ENCODE data around the gene CKS1B. TPM values are rescaled to one million over a fixed set of nuclear protein-coding genes. Genes with fewer than 3 reads are reported as not detected.

Gene CKS1B
- total and polyA plus RNA-seq, 4 donors = 19.3 to 58.9 (median 32.2) TPM

- no peaks in the 10 kb centered on the region for H3K9me3 ChIP-seq (ENCODE audit: control insufficient read depth, low read length)
- 91 to 92% methylated on average over 12 of the region's 12 CpGs for WGBS, 2 donors
- H3K27me3 ChIP-seq (ENCODE audit: control insufficient read depth in 1 of 2, insufficient read depth in 2 of 2, low read length in 1 of 2) = no peaks in the 10 kb centered on the region
- no peak overlapping the region for H3K27ac ChIP-seq (ENCODE audit: low read depth in 1 of 2, low read length in 2 of 2)
- peaks cover 0 to 2% of the 10 kb centered on the region in 2 donors for H3K4me1 ChIP-seq (ENCODE audit: control insufficient read depth in 1 of 2, insufficient read depth in 2 of 2, low read length in 2 of 2)
- intact Hi-C loops (cut with DNase I) = no loop called here
- no peak for ATAC-seq (ENCODE audit: low FRiP score)
- no peak overlapping the region for H3K4me3 ChIP-seq (ENCODE audit: low read length in 2 of 2)
- no peaks in the 10 kb centered on the region for H3K36me3 ChIP-seq (ENCODE audit: control insufficient read depth in 1 of 2, insufficient read depth in 2 of 2, low read length in 1 of 2)
- DNase-seq = no peak
Observed at GRCh38 chr1:155009221-155009711, 34.8 kb downstream of the CKS1B start.

GRCh38 chr1:155009742-155010141 is 35.3 kb downstream of the CKS1B start:
- DNase-seq = no peak
- H3K9me3 ChIP-seq (ENCODE audit: control insufficient read depth, low read length) = no peaks in the 10 kb centered on the region
- WGBS, 2 donors = 94 to 97% methylated on average over 5 of the region's 5 CpGs
- no peak overlapping the region for H3K4me3 ChIP-seq (ENCODE audit: low read length in 2 of 2)
- intact Hi-C loops (cut with DNase I) = no loop called here
- no peaks in the 10 kb centered on the region for H3K4me1 ChIP-seq (ENCODE audit: control insufficient read depth in 1 of 2, insufficient read depth in 2 of 2, low read length in 2 of 2)
- H3K27ac ChIP-seq (ENCODE audit: low read depth in 1 of 2, low read length in 2 of 2) = no peak overlapping the region
- no peaks in the 10 kb centered on the region for H3K36me3 ChIP-seq (ENCODE audit: control insufficient read depth in 1 of 2, insufficient read depth in 2 of 2, low read length in 1 of 2)
- no peaks in the 10 kb centered on the region for H3K27me3 ChIP-seq (ENCODE audit: control insufficient read depth in 1 of 2, insufficient read depth in 2 of 2, low read length in 1 of 2)
- ATAC-seq (ENCODE audit: low FRiP score) = no peak

- Histone ChIP-seq H3K27ac (ENCODE audit: low read depth in 1 of 2, low read length in 2 of 2) (no peak overlapping the region), H3K36me3 (ENCODE audit: control insufficient read depth in 1 of 2, insufficient read depth in 2 of 2, low read length in 1 of 2) (no peaks in the 10 kb centered on the region), H3K4me3 (ENCODE audit: low read length in 2 of 2) (no peak overlapping the region), H3K4me1 (ENCODE audit: control insufficient read depth in 1 of 2, insufficient read depth in 2 of 2, low read length in 2 of 2) (no peaks in the 10 kb centered on the region), H3K9me3 (ENCODE audit: control insufficient read depth, low read length) (no peaks in the 10 kb centered on the region), H3K27me3 (ENCODE audit: control insufficient read depth in 1 of 2, insufficient read depth in 2 of 2, low read length in 1 of 2) (no peaks in the 10 kb centered on the region)
- ATAC-seq (ENCODE audit: low FRiP score) (no peak), DNase-seq (no peak)
- 51 to 62% methylated on average over 9 to 11 of the region's 11 CpGs for WGBS, 2 donors
- intact Hi-C loops (cut with DNase I) = no loop called here
Observed at GRCh38 chr1:155010211-155010918, 35.9 kb downstream of the CKS1B start.

GRCh38 chr1:155011004-155011416 is 36.5 kb downstream of the CKS1B start:
- intact Hi-C loops (cut with DNase I) = no loop called here
- no peaks in the 10 kb centered on the region for H3K36me3 ChIP-seq (ENCODE audit: control insufficient read depth in 1 of 2, insufficient read depth in 2 of 2, low read length in 1 of 2)
- WGBS, 2 donors = 74 to 77% methylated on average over 5 of the region's 5 CpGs
- DNase-seq (no peak), ATAC-seq (ENCODE audit: low FRiP score) (no peak)
- no peaks in the 10 kb centered on the region for H3K9me3 ChIP-seq (ENCODE audit: control insufficient read depth, low read length)
- no peaks in the 10 kb centered on the region for H3K4me1 ChIP-seq (ENCODE audit: control insufficient read depth in 1 of 2, insufficient read depth in 2 of 2, low read length in 2 of 2)
- no peak overlapping the region for H3K4me3 ChIP-seq (ENCODE audit: low read length in 2 of 2)
- no peaks in the 10 kb centered on the region for H3K27me3 ChIP-seq (ENCODE audit: control insufficient read depth in 1 of 2, insufficient read depth in 2 of 2, low read length in 1 of 2)
- no peak overlapping the region for H3K27ac ChIP-seq (ENCODE audit: low read depth in 1 of 2, low read length in 2 of 2)

- Histone ChIP-seq H3K27ac (ENCODE audit: low read depth in 1 of 2, low read length in 2 of 2) (no peak overlapping the region), H3K36me3 (ENCODE audit: control insufficient read depth in 1 of 2, insufficient read depth in 2 of 2, low read length in 1 of 2) (no peaks in the 10 kb centered on the region), H3K27me3 (ENCODE audit: control insufficient read depth in 1 of 2, insufficient read depth in 2 of 2, low read length in 1 of 2) (no peaks in the 10 kb centered on the region), H3K9me3 (ENCODE audit: control insufficient read depth, low read length) (no peaks in the 10 kb centered on the region), H3K4me3 (ENCODE audit: low read length in 2 of 2) (no peak overlapping the region), H3K4me1 (ENCODE audit: control insufficient read depth in 1 of 2, insufficient read depth in 2 of 2, low read length in 2 of 2) (no peaks in the 10 kb centered on the region)
- DNase-seq = no peak
- no peak for ATAC-seq (ENCODE audit: low FRiP score)
- WGBS, 2 donors = 85 to 86% methylated on average over 6 of the region's 6 CpGs
- intact Hi-C loops (cut with DNase I) = no loop called here
Observed at GRCh38 chr1:155011437-155012025, 37.0 kb downstream of the CKS1B start.

- 16 to 23% methylated on average over 9 of the region's 9 CpGs for WGBS, 2 donors
Observed at GRCh38 chr1:155012026-155012546, 37.6 kb downstream of the CKS1B start.

GRCh38 chr1:155012776-155013602 is 38.5 kb downstream of the CKS1B start:
- intact Hi-C loops (cut with DNase I) = no loop called here
- H3K27me3 ChIP-seq (ENCODE audit: control insufficient read depth in 1 of 2, insufficient read depth in 2 of 2, low read length in 1 of 2) = no peaks in the 10 kb centered on the region
- no peak for DNase-seq
- no peaks in the 10 kb centered on the region for H3K4me1 ChIP-seq (ENCODE audit: control insufficient read depth in 1 of 2, insufficient read depth in 2 of 2, low read length in 2 of 2)
- H3K27ac ChIP-seq (ENCODE audit: low read depth in 1 of 2, low read length in 2 of 2) = no peak overlapping the region
- no peaks in the 10 kb centered on the region for H3K9me3 ChIP-seq (ENCODE audit: control insufficient read depth, low read length)
- ATAC-seq (ENCODE audit: low FRiP score) = no peak
- WGBS, 2 donors = 80 to 83% methylated on average over 3 of the region's 3 CpGs
- H3K36me3 ChIP-seq (ENCODE audit: control insufficient read depth in 1 of 2, insufficient read depth in 2 of 2, low read length in 1 of 2) = no peaks in the 10 kb centered on the region
- no peak overlapping the region for H3K4me3 ChIP-seq (ENCODE audit: low read length in 2 of 2)

More at GRCh38 chr1:155012026-155012546, 37.6 kb downstream of the CKS1B start:
- ATAC-seq (ENCODE audit: low FRiP score) (peak; percentile 27), DNase-seq (peak; percentile 81 to 90)
- no peaks in the 10 kb centered on the region for H3K36me3 ChIP-seq (ENCODE audit: control insufficient read depth in 1 of 2, insufficient read depth in 2 of 2, low read length in 1 of 2)
- H3K27me3 ChIP-seq (ENCODE audit: control insufficient read depth in 1 of 2, insufficient read depth in 2 of 2, low read length in 1 of 2) = no peaks in the 10 kb centered on the region
- no peaks in the 10 kb centered on the region for H3K9me3 ChIP-seq (ENCODE audit: control insufficient read depth, low read length)
- H3K4me1 ChIP-seq (ENCODE audit: control insufficient read depth in 1 of 2, insufficient read depth in 2 of 2, low read length in 2 of 2) = no peaks in the 10 kb centered on the region
- intact Hi-C loops (cut with DNase I) = no loop called here
- no peak overlapping the region for H3K4me3 ChIP-seq (ENCODE audit: low read length in 2 of 2)
- H3K27ac ChIP-seq (ENCODE audit: low read depth in 1 of 2, low read length in 2 of 2) = no peak overlapping the region

GRCh38 chr1:155013632-155014031 is 39.2 kb downstream of the CKS1B start:
- no peak for ATAC-seq (ENCODE audit: low FRiP score)
- no peak overlapping the region for H3K4me3 ChIP-seq (ENCODE audit: low read length in 2 of 2)
- whole genome bisulfite sequencing, 2 donors = 47 to 64% methylated on average over 5 to 8 of the region's 8 CpGs
- no peaks in the 10 kb centered on the region for H3K27me3 ChIP-seq (ENCODE audit: control insufficient read depth in 1 of 2, insufficient read depth in 2 of 2, low read length in 1 of 2)
- H3K4me1 ChIP-seq (ENCODE audit: control insufficient read depth in 1 of 2, insufficient read depth in 2 of 2, low read length in 2 of 2) = no peaks in the 10 kb centered on the region
- no peak overlapping the region for H3K27ac ChIP-seq (ENCODE audit: low read depth in 1 of 2, low read length in 2 of 2)
- no peaks in the 10 kb centered on the region for H3K36me3 ChIP-seq (ENCODE audit: control insufficient read depth in 1 of 2, insufficient read depth in 2 of 2, low read length in 1 of 2)
- H3K9me3 ChIP-seq (ENCODE audit: control insufficient read depth, low read length) = no peaks in the 10 kb centered on the region
- no peak for DNase-seq
- intact Hi-C loops (cut with DNase I) = no loop called here
